ENCODE data around the gene RAP1GAP2. TPM values are rescaled to one million over a fixed set of nuclear protein-coding genes. Genes with fewer than 3 reads are reported as not detected.

The RAP1GAP2 gene
- polyA plus RNA-seq, 1 of the 3 experiments (the other 2 are of a cell fraction): 22.0 TPM

- WGBS (ENCODE audit: low lambda C conversion rate): 97% methylated on average over 25 of the region's 26 CpGs
- Histone ChIP-seq H2AFZ (ENCODE audit: low read depth) (no peak overlapping the region), H3K4me3 (ENCODE audit: low read depth in 2 of 2, low read length in 1 of 2) (no peak overlapping the region), H3K27me3 (ENCODE audit: insufficient read depth) (no peaks in the 10 kb centered on the region), H3K9me2 (no peaks in the 10 kb centered on the region), H3K4me2 (no peak overlapping the region), H3K79me2 (ENCODE audit: insufficient read depth) (peaks cover 4% of the 10 kb centered on the region; the same call in 1 of the 2 replicates), H3K27ac (ENCODE audit: low read depth in 2 of 2, low read length in 1 of 2) (no peak overlapping the region; a peak in 1 of 4 replicates), H3K9me3 (peaks cover 14% of the 10 kb centered on the region; the same call in 1 of the 2 replicates), H4K20me1 (ENCODE audit: insufficient read depth) (no peaks in the 10 kb centered on the region), H3K36me3 (replicated peaks in 1 of 2; ENCODE audit: control insufficient read depth in 1 of 2, insufficient read depth in 2 of 2, low read length in 1 of 2) (peaks cover 9 to 42% of the 10 kb centered on the region in 2 experiments), H3K9ac (no peak overlapping the region), H3F3A (replicated peaks; ENCODE audit: insufficient read depth) (peaks cover 21% of the 10 kb centered on the region), H3K4me1 (ENCODE audit: control insufficient read depth in 1 of 2, insufficient read depth in 2 of 2, low read depth in 1 of 2, low read length in 1 of 2) (peaks cover 0 to 5% of the 10 kb centered on the region in 2 experiments; a peak in 2 of 4 replicates)
- POLR2A ChIA-PET: no interaction called here
- no peak for TF ChIP-seq FOXM1 (IDR thresholded peaks at IDR 0.05; ENCODE audit: low read depth)
- DNase-seq: no peak
- CTCF ChIA-PET: interaction anchor here (0.6 to 3.4 kb wide), 4 partner anchors 13 to 177 kb away, joined by 3 to 14 read pairs (median 4); no protein-coding TSS in a partner anchor
Measured at GRCh38 chr17:3026125-3026855, 230.1 kb downstream of the RAP1GAP2 start.

DNA sequence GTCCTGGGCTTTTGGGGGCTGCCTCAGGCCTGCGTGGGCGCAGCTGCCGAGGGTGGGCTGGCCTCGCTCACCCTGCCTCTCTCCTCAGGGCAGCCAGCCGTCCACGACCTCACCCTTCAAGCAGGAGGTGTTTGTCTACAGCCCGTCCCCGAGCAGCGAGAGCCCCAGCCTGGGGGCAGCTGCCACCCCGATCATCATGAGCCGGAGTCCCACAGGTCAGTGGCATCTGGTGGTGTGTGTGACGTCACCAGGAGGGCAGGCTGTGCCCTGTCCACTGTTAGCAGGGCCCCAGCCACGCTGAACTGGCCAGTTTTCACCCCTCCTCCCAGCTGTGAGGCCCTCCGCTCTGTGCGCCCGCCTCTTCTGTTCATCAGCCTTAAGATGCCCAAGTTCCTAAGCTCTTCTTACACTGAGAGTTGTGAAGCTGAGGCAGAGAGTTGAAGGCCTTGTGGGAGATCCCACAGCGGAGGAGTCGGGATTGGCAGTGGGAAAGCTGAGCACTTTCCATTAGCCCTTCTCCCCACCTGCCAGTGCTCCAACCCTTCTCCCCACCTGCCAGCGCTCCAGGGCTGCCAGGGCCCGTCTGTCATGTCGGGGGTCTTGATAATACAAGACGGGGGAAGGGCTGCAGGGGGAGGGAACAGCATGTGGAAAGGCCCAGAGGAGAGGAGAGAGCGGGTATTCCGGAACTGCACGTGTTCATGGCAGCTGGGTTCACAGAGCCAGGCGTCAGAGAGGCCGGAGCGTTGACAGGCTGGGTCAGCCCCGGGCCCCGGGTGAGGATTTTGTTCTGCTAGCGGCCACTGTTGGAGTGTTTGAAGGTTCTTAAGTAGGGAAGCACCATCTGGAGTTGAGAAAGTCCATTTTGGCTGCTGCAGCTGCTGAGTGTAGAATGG, 230.9 kb downstream of the RAP1GAP2 start:
- Histone ChIP-seq H4K20me1 (ENCODE audit: insufficient read depth) (no peaks in the 10 kb centered on the region), H3K9me3 (peaks cover 12% of the 10 kb centered on the region; the same call in 1 of the 2 replicates), H3K4me3 (ENCODE audit: low read depth in 2 of 2, low read length in 1 of 2) (no peak overlapping the region), H3K27me3 (ENCODE audit: insufficient read depth) (no peaks in the 10 kb centered on the region), H3K36me3 (replicated peaks in 1 of 2; ENCODE audit: control insufficient read depth in 1 of 2, insufficient read depth in 2 of 2, low read length in 1 of 2) (peaks cover 9 to 34% of the 10 kb centered on the region in 2 experiments), H3K27ac (ENCODE audit: low read depth in 2 of 2, low read length in 1 of 2) (no peak overlapping the region; a peak in 1 of 4 replicates), H2AFZ (ENCODE audit: low read depth) (no peak overlapping the region), H3K9ac (no peak overlapping the region), H3K9me2 (no peaks in the 10 kb centered on the region), H3F3A (replicated peaks; ENCODE audit: insufficient read depth) (peaks cover 21% of the 10 kb centered on the region), H3K4me2 (no peak overlapping the region), H3K4me1 (ENCODE audit: control insufficient read depth in 1 of 2, insufficient read depth in 2 of 2, low read depth in 1 of 2, low read length in 1 of 2) (peaks cover 0 to 5% of the 10 kb centered on the region in 2 experiments; a peak in 2 of 4 replicates), H3K79me2 (ENCODE audit: insufficient read depth) (peaks cover 4% of the 10 kb centered on the region; the same call in 1 of the 2 replicates)
- ChIA-PET POLR2A (no interaction called here), CTCF (interaction anchor here (3.4 kb wide), 1 partner anchor 14 kb away, joined by 14 read pairs; no protein-coding TSS in a partner anchor)
- DNase-seq: no peak
- TF ChIP-seq TAF1 (IDR thresholded peaks at IDR 0.05; ENCODE audit: borderline replicate concordance, low read depth, low read length): no peak
- TF ChIP-seq TCF12 (IDR thresholded peaks at IDR 0.05): no peak
- TF ChIP-seq RCOR1 (IDR thresholded peaks at IDR 0.05; ENCODE audit: low read length): no peak
- TF ChIP-seq, protein P1, sequence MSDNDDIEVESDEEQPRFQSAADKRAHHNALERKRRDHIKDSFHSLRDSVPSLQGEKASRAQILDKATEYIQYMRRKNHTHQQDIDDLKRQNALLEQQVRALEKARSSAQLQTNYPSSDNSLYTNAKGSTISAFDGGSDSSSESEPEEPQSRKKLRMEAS (IDR thresholded peaks at IDR 0.05; ENCODE audit: low read depth): no peak
- 92% methylated on average over 20 of the region's 31 CpGs for WGBS (ENCODE audit: low lambda C conversion rate)

DNA sequence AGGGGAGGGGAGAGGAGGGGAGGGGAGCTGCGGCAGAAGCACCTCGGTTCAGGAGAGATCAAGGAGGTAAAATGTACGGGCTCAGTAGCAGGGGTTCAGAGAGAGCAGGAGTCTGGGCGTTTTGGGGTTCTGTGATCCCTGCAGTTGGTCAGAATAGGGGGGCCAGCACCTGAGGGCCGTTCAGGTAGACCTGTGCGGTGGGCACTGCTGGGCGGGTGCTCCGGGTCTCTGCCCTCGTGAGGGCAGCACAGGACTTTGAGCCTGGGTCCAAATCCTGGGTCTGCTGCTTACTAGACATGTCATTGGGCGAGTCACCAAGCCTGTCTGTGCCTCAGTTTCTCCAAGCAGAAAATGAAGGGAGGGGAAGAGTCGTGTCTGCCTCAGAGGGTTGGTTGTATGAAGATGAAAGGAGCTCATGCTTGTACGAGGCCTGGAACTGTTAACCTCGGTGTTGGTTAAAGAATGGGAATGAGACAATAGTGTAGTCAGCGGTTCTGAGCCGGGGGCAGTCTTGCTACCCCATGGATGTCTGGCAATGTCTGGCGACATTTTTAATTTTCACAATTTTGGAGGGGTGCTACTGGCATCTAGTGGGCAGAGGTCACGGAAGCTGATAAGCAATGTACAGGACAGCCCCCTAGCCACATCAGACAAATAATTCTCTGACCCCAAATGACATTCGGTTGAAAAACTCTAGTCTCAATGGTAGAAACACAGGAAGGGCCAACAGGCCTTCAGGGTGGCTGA, 231.7 kb downstream of the RAP1GAP2 start:
- no peaks in the 10 kb centered on the region for H3K27me3 ChIP-seq (ENCODE audit: insufficient read depth)
- TF ChIP-seq EP300 (IDR thresholded peaks at IDR 0.05; ENCODE audit: borderline replicate concordance in 1 of 2, low read depth in 1 of 2, low read length in 1 of 2): no peak
- TF ChIP-seq TEAD4 (IDR thresholded peaks at IDR 0.05; ENCODE audit: borderline replicate concordance, insufficient read depth): no peak
- TF ChIP-seq, protein P2, sequence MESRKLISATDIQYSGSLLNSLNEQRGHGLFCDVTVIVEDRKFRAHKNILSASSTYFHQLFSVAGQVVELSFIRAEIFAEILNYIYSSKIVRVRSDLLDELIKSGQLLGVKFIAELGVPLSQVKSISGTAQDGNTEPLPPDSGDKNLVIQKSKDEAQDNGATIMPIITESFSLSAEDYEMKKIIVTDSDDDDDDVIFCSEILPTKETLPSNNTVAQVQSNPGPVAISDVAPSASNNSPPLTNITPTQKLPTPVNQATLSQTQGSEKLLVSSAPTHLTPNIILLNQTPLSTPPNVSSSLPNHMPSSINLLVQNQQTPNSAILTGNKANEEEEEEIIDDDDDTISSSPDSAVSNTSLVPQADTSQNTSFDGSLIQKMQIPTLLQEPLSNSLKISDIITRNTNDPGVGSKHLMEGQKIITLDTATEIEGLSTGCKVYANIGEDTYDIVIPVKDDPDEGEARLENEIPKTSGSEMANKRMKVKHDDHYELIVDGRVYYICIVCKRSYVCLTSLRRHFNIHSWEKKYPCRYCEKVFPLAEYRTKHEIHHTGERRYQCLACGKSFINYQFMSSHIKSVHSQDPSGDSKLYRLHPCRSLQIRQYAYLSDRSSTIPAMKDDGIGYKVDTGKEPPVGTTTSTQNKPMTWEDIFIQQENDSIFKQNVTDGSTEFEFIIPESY (IDR thresholded peaks at IDR 0.05; ENCODE audit: borderline replicate concordance, low read depth): no peak
- TF ChIP-seq FOSL2 (IDR thresholded peaks at IDR 0.05; ENCODE audit: borderline replicate concordance, low read depth): no peak
- TF ChIP-seq USF2 (IDR thresholded peaks at IDR 0.05; ENCODE audit: borderline replicate concordance, low read depth, low read length): no peak
- TF ChIP-seq CHD2 (IDR thresholded peaks at IDR 0.05; ENCODE audit: low read length, partially characterized antibody): no peak
- TF ChIP-seq, protein P1 (IDR thresholded peaks at IDR 0.05; ENCODE audit: low read depth): no peak
- no peak for TF ChIP-seq MEF2A (IDR thresholded peaks at IDR 0.05; ENCODE audit: borderline replicate concordance, low read depth)
- no peak for TF ChIP-seq FOXJ3 (CRISPR knock-in tag; IDR thresholded peaks at IDR 0.05)

More for the DNA sequence above, 231.7 kb downstream of the RAP1GAP2 start:
- no peak overlapping the region for H3K4me2 ChIP-seq
- peaks cover 21% of the 10 kb centered on the region for H3F3A ChIP-seq (replicated peaks; ENCODE audit: insufficient read depth)
- no peak overlapping the region for H3K4me3 ChIP-seq (ENCODE audit: low read depth in 2 of 2, low read length in 1 of 2)
- no peaks in the 10 kb centered on the region for H3K9me2 ChIP-seq
- H3K79me2 ChIP-seq (ENCODE audit: insufficient read depth): peaks cover 4% of the 10 kb centered on the region; the same call in 1 of the 2 replicates
- ChIA-PET CTCF (interaction anchor here (1.1 to 3.4 kb wide), 2 partner anchors 15 to 200 kb away, joined by 3 to 14 read pairs; no protein-coding TSS in a partner anchor), POLR2A (no interaction called here)
- 0 out of 2 replicates have a peak, but pooled peaks cover 3% of the 10 kb centered on the region for H3K9me3 ChIP-seq
- 87% methylated on average over 17 of the region's 18 CpGs for WGBS (ENCODE audit: low lambda C conversion rate)
- H2AFZ ChIP-seq (ENCODE audit: low read depth): no peak overlapping the region
- H3K9ac ChIP-seq: no peak overlapping the region
- H4K20me1 ChIP-seq (ENCODE audit: insufficient read depth): no peaks in the 10 kb centered on the region
- no peak overlapping the region for H3K27ac ChIP-seq (ENCODE audit: low read depth in 2 of 2, low read length in 1 of 2)
- peaks cover 0 to 5% of the 10 kb centered on the region in 2 experiments; a peak in 2 of 4 replicates for H3K4me1 ChIP-seq (ENCODE audit: control insufficient read depth in 1 of 2, insufficient read depth in 2 of 2, low read depth in 1 of 2, low read length in 1 of 2)
- H3K36me3 ChIP-seq (replicated peaks in 1 of 2; ENCODE audit: control insufficient read depth in 1 of 2, insufficient read depth in 2 of 2, low read length in 1 of 2): peaks cover 6 to 26% of the 10 kb centered on the region in 2 experiments
- DNase-seq: no peak

Measured in SK-N-SH (cell line).